Fibroblast of skin of right quadriceps (primary cell): ENCODE results near the gene BTD.

Experiments
- DNase-seq: peaks from one replicate; pipeline ENCODE4 v3.0.0-alpha.2; 2013

The BTD gene

DNA sequence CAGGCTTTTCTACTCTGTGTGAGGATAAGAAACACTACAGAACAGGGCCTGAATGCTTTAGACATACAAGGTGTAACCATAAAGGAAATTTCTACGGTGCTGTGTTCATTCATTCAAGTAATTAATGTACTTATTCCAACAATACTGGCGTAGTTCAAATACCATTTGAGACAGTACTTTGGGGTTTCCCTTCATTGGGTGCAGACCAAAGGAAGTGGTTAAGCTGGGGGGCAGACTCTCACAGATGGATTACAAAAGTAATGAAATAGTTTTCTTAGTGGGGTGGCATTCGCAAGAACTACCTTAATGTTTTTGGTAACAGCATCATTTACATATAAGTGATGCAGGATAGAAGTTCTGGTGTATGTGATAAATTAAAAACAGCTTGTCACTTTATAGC, 65.9 kb downstream of the BTD start:
- DNase-seq, result no peak

- DNase-seq, result no peak
Observed at GRCh38 chr3:15673536-15673935, 72.0 kb downstream of the BTD start.

DNA sequence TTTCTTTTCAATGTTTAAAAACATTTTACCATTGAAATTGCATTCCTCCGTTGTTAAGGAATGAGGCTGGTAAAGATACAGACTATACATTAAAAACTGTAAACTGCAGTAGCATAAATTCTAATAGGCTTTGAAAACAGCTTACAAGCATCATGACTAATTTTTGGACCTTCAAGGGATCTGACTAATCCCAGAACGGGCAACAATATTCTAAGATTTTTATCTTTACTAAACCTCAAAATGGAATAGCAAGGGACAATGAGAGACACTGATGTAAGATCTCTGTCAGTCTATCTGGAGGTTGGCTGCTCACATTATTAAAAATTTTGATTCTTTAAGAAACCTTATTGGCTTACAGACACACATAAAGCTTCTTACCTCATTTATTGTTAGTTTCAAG, 74.7 kb downstream of the BTD start:
- peak; percentile 27 for DNase-seq

DNA sequence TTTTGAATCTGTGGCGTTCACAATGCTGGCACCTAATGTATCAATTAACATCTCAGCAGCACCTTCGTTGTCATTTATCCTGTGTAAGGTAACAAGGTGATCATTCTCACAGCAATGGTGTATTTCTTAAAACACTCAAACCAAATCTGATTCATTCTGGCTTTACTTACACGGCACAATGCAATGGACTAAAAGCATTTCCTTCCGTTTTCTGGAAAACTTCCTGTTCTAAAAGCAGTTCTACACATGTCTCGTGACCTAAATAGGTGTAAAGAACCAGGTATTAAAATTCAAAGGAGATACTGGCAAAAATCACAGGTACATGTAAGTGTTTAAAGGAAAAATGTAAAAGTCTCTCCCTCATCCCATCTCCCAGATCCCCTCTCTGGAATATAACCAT, 77.8 kb downstream of the BTD start:
- DNase-seq, result no peak

DNA sequence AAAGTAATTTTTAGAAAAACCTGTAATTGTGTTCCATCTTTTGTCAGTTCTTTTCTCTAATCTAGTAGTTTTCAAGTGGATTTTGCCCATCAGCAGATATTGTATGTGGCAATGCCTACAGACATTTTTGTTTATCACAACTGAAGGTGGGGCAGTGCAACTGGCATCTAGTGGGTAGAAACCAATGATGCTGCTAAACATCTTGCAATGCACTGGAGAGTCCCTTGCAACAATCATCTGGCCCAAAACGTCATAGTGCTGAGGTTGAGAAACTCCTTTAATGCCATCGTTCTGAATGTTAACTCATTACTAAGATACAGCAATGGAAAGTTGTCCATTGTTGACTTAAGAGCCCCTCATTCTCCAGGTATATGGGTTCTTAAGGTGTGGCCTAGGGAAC, 80.1 kb downstream of the BTD start:
- no peak for DNase-seq

GRCh38 chr3:15682561-15683185, 81.1 kb downstream of the BTD start:
- peak; percentile 65 for DNase-seq

- no peak for DNase-seq
Observed at GRCh38 chr3:15683253-15683652, 81.7 kb downstream of the BTD start.

GRCh38 chr3:15685927-15686326, 84.4 kb downstream of the BTD start:
- DNase-seq, result no peak

DNA sequence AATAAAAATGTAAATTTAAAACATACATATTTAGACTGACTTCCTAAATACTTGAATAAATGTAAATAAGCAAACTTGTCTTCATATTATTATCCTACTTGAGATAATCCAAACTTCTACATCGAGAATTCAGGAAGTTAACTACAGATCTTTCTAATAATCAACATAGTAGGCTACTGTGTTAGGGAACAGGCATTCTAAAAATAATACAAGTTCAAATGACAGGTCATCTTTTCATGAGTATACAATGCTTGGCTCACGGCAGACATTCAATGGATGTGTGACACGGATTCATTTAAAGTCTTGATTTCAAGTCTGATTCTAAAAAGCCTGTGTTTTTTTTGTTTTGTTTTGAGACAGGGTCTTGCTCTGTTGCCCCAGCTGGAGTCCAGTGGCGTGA, 88.7 kb downstream of the BTD start:
- DNase-seq, result no peak

- DNase-seq, result no peak
Observed at GRCh38 chr3:15690748-15691147, 89.2 kb downstream of the BTD start.

DNA sequence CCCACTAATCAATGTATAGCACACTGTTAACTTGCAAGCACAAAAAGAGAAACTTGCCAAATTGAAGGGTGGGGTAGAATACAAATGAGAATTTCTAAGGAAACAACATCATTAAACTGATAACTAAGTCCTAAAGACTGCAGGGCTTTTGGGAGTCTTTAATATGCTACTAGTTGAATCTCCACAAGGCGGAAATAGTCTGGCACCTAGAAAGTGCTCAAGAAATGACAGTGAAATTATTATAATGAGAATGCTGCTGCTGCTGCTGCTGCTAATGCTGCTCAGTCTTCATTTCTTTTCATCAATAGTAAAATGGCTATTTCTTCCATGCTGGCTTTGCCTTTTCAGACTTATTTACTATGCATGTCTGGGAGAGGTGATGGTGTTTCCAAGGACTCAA, 91.8 kb downstream of the BTD start:
- DNase-seq, result no peak

GRCh38 chr3:15694628-15695027, 93.1 kb downstream of the BTD start:
- DNase-seq, result no peak
